ENCODE results near the gene FATE1.

- no peak for TF ChIP-seq CTCF (conservative IDR thresholded peaks at IDR 0.05 in 1 of 2, IDR thresholded peaks at IDR 0.05 in 1 of 2; ENCODE audit: low read depth in 1 of 2, low read length in 2 of 2)
- TF ChIP-seq EZH2 (IDR thresholded peaks at IDR 0.05; ENCODE audit: low read length, missing control alignments): no peak
These were observed 20.9 kb upstream of the FATE1 start, which contains the start of gene PRRG3 for GRCh38 chrX:151694661-151695582.

Measured in fibroblast of lung (primary cell).